ENCODE measurements around the gene ACAN.

DNA sequence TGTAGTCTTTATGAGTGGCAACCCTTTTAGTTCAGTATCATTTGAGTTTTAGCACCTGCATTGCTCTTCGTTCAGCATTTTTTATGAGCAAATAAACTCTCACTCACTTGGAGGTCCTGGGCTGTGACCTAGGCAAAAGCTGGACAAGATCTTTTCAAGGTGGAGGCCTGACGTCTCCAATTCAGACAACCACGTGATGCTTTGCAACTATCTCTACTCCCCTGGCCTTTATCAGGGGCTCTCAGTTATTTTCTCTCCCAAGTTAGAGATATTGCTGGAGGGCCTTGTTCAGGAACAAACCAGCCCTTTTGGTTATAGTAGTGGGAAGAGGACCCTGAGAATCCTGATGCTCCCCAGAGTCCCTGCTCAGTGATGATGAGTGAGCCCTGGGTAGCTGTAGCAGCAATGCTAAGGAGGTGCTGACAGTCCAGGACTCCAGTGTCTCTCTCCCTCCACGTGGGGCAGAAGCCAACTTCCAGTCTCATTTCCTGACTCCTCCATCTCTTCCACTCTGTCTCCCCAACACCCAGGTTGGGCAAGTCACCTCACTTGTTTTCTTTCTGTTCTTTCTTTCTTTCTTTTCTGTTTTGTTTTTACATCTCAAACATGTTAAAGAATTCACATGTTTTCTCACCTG lies 61.7 kb downstream of the ACAN start:
- TF ChIP-seq CTCF (IDR thresholded peaks at IDR 0.05) (no peak), POLR2A (IDR thresholded peaks at IDR 0.05) (no peak)

Data from uterus (tissue), 2 donors.